ENCODE data around the gene CCL3.
"Not testable (repeated sequence)": the region's sequence is repeated elsewhere in the genome, so short reads cannot be mapped to it uniquely, and the experiment has no call there.

Gene CCL3

DNA sequence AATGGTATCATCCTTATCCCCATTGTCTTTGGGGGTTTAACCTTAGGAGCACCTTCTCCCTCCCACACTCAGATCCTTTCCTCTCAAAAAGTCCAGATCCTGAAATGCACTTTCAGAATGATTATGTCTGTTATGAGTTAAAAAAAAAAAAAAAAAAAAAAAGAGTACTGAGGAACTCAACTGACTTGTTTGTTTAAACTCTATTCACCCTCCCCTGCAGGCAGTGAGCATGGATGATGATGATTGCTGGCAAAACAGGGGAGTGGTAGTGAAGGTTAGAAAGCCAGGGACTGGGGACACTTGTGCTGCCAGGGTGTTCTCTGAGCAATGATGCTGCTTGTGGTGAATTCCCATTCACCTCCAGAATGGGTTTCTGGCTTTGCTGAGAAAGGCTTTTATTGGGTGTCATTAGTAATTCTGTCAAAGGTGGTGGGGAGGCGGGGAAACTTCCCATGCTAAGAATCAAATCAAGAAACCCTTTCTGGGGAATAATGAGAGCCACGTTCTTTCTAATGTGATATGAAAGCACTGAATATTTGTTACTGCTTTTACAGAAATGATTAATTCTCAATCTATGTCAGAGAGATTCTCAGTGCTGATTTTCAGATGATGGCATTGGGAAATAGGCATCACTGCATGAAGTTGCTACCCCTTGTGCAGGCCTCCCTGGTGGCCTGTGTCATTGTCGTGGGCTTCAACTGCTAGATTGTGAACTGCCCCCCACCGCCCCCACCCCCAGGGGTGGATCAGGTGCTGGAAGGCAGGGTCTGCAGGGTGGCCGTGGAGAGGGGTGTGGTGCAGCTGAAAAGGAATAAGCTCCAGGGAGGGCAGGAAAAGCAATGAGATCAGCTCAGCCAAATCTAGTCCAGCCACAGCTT is 27.8 kb upstream of the CCL3 start:
- no peak for DNase-seq (ENCODE audit: extremely low spot score, insufficient read length, low read depth)
- no peak for FAIRE-seq

DNA sequence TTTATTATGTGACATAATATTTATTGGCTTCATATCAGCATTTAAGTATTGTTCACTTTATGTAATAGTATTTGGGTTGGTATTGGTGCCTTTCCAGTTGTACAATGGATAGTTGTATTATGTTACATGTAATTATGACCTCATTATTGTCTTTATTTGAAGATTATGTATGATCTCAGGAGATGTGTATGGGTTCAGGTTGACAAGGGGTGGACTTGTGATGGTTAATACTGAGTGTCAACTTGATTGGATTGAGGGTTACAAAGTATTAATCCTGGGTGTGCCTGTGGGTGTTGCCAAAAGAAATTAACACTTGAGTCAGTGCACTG is 25.7 kb upstream of the CCL3 start:
- not testable (repeated sequence) for DNase-seq (ENCODE audit: extremely low spot score, insufficient read length, low read depth); FAIRE-seq

GRCh38 chr17:36114971-36115648 is 25.2 kb upstream of the CCL3 start:
- not testable (repeated sequence) for FAIRE-seq; DNase-seq (ENCODE audit: extremely low spot score, insufficient read length, low read depth)

DNA sequence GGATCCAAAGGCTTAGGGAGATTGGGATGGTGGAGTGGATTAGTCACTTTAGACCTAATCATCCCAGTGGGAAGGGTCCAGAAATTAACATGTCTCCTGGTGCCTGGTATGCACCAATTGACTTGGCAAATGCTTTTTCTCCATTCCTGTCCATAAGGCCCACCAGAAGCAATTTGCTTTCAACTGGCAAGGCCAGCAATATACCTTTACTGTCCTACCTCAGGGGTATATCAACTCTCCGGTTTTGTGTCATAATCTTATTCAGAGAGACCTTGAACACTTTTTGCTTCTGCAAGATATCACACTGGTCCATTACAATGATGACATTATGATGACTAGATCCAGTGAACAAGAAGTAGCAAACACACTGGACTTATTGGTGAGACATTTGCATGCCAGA is 23.2 kb upstream of the CCL3 start:
- not testable (repeated sequence) for DNase-seq (ENCODE audit: extremely low spot score, insufficient read length, low read depth); FAIRE-seq

DNA sequence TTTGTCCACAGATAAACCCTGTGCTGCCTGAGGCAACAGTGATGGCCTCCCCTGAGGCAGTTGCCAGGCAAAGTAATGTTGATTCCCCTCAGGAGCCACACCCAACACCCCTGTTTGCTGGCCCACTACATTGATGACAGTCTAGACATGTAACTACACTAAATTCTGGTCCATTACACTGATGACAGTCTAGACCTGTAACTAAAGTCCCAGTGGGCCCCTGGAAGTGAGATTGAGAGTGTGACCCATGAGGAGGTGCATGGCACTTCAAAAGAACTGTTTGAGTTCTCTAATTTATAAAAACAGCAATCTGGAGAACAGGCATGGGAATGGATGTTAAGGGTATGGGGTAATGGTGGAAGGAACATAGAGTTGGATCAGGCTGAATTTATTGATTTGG is 22.6 kb upstream of the CCL3 start:
- DNase-seq (ENCODE audit: extremely low spot score, insufficient read length, low read depth) (no peak), FAIRE-seq (no peak)

DNA sequence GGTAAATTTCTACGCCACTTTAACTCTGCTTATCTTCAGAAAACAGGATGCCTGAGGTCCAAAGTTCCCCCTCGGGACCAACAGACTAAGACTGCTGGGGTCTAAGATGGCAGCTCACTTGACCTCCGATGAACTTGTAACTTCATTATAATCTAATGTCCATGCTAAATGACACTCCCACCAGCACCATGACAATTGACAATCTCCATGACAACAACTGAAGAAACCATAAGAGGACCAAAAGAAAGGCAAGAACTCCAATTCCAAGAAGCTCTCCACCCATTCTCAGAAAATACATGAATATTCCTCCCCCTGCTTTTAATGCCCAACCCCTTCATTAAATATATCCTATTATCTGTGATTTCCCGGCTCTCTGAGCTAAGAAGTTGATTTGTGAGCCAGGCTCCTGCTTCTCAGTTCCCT is 21.1 kb upstream of the CCL3 start:
- DNase-seq (ENCODE audit: extremely low spot score, insufficient read length, low read depth) = no peak
- no peak for FAIRE-seq

- not testable (repeated sequence) for FAIRE-seq; DNase-seq (ENCODE audit: extremely low spot score, insufficient read length, low read depth)
These were observed 18.3 kb upstream of the CCL3 start for GRCh38 chr17:36108265-36108664.

DNA sequence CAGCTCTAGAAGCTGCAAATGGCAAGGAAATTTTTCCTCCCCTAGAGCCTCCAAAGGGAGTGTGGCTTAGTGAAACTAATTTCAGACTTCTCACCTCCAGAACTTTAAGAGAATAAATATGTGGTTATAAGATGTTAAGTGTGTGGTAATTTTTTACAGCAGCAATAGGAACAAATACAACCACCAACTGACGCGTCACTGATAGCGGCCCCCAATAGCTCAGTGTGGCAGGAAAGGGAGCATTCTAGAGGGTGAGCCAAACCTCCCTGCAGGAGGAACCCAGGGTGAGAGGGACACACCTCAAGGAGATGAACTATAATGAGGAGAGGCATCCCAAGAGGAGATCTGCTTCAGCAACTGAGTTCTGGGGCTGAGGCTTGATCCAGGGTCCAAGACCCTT is 17.7 kb upstream of the CCL3 start:
- no peak for DNase-seq (ENCODE audit: extremely low spot score, insufficient read length, low read depth)

GRCh38 chr17:36106493-36106835 is 16.5 kb upstream of the CCL3 start:
- no peak for FAIRE-seq
- no peak for DNase-seq (ENCODE audit: extremely low spot score, insufficient read length, low read depth)

More for the DNA sequence above, 17.7 kb upstream of the CCL3 start:
- no peak for FAIRE-seq

DNA sequence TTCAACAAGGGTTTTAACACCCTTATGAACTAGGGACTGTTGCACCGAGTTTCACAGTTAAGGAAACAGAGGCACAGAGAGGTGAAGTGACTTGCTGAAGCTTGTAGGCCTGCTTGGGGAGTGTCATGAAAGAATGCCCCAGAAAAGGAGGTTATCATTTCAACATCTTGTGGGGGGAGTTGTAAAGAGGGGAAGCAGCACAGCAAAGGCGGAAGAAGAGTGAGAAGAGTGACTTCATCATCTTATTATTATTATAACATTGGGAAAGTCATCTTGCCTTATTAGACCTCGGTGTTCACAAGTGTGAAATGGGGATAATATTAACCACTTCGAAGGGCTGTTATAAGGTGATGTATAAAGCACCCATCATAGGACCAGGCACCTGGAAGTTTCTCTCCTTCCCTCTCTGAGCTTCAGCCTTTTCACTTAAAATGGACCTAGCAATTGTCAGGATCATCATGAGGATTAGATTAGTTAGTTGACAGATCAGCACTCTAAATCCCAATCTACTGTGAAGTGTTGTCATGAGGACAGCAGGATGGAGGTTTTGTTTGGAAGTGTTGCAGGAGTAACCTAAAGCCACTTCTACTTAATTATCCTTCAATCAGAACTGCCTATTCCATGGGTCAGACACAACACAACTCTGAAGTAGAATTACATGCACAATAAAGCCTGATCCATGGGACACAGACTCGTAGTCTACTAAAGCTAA is 16.0 kb upstream of the CCL3 start:
- FAIRE-seq (no peak), DNase-seq (ENCODE audit: extremely low spot score, insufficient read length, low read depth) (no peak)

DNA sequence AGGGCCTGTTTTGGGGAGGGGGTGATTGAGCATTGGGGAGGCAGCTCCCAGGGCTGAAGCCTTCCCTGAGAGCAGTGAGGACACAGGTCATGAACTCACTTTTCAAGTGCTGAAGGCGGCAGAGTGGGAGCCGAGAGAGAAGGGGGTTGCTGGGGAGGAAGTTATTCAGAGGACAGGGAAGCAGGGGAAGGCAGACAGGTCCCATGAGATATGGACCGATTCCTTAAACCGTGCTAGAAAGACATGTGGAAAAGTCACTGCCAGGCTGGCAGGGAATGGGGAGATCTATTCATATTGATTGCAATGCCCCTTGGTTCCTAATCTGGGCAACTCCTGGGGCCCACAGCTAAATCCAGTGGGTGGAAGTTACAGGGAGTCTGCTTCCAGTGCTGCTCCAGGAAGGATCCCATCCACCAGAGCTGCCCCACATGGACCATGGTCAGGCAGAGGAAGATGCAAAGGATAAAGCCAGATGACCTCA is 14.8 kb upstream of the CCL3 start:
- DNase-seq (ENCODE audit: extremely low spot score, insufficient read length, low read depth) (no peak), FAIRE-seq (no peak)

GRCh38 chr17:36104246-36104645 is 14.3 kb upstream of the CCL3 start:
- DNase-seq (ENCODE audit: extremely low spot score, insufficient read length, low read depth); FAIRE-seq: not testable (repeated sequence)

GRCh38 chr17:36103401-36103975 is 13.5 kb upstream of the CCL3 start, which contains the start of gene CCL4:
Gene CCL4 (plus strand): TSS chr17:36103827. CDS start chr17:36103906, 79 bp downstream.
- not testable (repeated sequence) for FAIRE-seq; DNase-seq (ENCODE audit: extremely low spot score, insufficient read length, low read depth)

- not testable (repeated sequence) for DNase-seq (ENCODE audit: extremely low spot score, insufficient read length, low read depth); FAIRE-seq
These were observed 9.1 kb upstream of the CCL3 start for GRCh38 chr17:36099004-36099403.

GRCh38 chr17:36095992-36096391 is 6.0 kb upstream of the CCL3 start:
- FAIRE-seq (no peak), DNase-seq (ENCODE audit: extremely low spot score, insufficient read length, low read depth) (no peak)

- no peak for DNase-seq (ENCODE audit: extremely low spot score, insufficient read length, low read depth)
- no peak for FAIRE-seq
These were observed 4.8 kb upstream of the CCL3 start for GRCh38 chr17:36094746-36095145.

DNA sequence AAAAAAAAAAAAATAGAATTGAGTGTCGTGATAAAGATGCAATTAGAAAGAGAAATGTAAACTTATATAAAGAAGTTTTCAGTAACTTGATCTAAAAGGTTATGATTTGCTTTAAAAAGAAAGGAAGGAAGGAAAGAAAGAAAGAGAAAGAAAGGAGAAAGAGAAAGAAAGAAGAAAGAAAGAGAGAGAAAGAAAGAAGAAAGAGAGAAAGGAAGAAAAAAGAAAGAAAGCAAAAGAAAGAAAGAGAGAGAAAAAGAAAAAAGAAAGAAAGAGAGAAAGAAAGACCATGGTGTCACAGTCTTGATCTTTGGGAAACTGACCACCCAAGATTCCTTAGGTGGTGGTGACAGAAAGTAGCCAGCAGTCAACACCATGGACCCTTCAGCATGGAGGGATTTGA is 4.3 kb upstream of the CCL3 start:
- no peak for FAIRE-seq
- no peak for DNase-seq (ENCODE audit: extremely low spot score, insufficient read length, low read depth)

- FAIRE-seq; DNase-seq (ENCODE audit: extremely low spot score, insufficient read length, low read depth): not testable (repeated sequence)
These were observed 2.8 kb upstream of the CCL3 start for GRCh38 chr17:36092715-36093114.

DNA sequence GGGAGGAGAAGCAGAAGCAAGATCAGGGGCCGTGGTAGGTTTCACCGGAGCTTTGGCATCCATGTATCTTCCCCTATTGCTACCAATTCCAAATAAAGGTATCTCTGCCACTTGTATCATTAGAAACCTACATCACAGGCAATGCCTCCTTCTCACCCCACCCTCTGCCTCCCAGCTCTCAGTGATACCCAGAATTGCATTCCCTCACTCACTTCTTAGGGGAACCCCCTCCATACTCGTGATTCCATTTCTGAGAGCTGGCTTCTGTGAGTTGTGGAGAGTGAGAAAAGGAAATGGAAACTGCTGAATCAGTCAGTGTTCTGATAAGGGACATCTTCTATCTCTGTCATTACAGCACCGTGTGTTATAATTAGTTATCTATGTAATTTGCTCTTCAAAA is 2.3 kb upstream of the CCL3 start:
- FAIRE-seq = no peak
- DNase-seq (ENCODE audit: extremely low spot score, insufficient read length, low read depth) = no peak

- no peak for FAIRE-seq
These were observed 541 bp downstream of the CCL3 start for GRCh38 chr17:36089339-36089865.

More at GRCh38 chr17:36089339-36089865, 541 bp downstream of the CCL3 start:
- no peak for DNase-seq (ENCODE audit: extremely low spot score, insufficient read length, low read depth)
